Heart left ventricle (tissue), 13 donors: ENCODE results near the gene SERPINB5.

ENCODE experiments used
- CTCF ChIP-seq, 12 donors: fragments of 200-600 bp; sonication (generic) in 4 of 12; IDR thresholded peaks; one replicate each; pipeline versions ENCODE4 v1.5.0 to v1.8.0; 2018 to 2022; ENCODE audit warnings: antibody characterized with exemption in 12 of 12, mild to moderate bottlenecking in 5 of 12
- POLR2A ChIP-seq, 2 donors: fragments of 450-650 bp; IDR thresholded peaks; one replicate each; pipeline ENCODE4 v1.6.1; 2017; ENCODE audit warnings: antibody characterized with exemption in 2 of 2, mild to moderate bottlenecking in 2 of 2, moderate library complexity in 2 of 2
- donor health status: ischemic (EF 13 %, LVEDD 7.1; RV severe dilation, severe dysfunction).
- donor health status: DM: no; HTN: yes; CAD: no.
- donor health status: DM: no; HTN: no; CAD: no.
- donor health status: ischemic (EF 25% LVEDD 6.9; RV normal size, moderate dysfunction).
- donor health status: ischemic (EF 25% LVEDD 5.7; RV mildly dilated, moderate dysfunction).
- donor health status: ischemic (EF 35%, LVEDD 5.7; RV mildly dilated, moderate dysfunction).
- donor health status: nonischemic (EF 11% LVEDD 7.7; RV severe dilation, severe dysfunction).
- donor health status: DM: yes; HTN: yes; CAD: no.
- donor health status: PGD.
- donor health status: ischemic (EF 29% LVEDD 5.4; RV normal size, mild dysfunction).
- donor health status: nonischemic (EF 23%, LVEDD 6.1; RV moderate dilation, normal function).

GRCh38 chr18:63480476-63480875 lies 3.7 kb downstream of the SERPINB5 start:
- TF ChIP-seq CTCF (IDR thresholded peaks at IDR 0.05), result no peak
- TF ChIP-seq POLR2A (IDR thresholded peaks at IDR 0.05), result no peak
